ENCODE results near the gene ADAD1.

The ADAD1 gene

DNA sequence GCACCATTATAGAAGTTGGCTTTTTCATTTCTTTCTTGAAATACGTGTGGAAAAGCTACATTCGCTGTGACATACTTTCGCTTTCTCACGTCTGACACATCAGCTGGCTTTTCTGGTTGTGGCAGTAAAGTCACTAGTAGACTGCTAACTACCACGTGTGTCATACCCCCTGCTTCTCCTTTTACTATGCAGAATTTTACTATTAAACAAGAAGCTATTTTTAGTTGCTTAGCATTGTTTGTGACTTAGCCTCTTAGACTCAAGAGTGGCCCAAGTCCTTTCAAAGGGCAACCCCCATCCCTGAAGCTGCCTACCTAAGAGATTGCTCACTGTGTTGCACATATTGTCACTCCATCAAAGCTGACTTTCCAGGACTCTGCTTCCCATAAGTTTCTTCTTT, 79.8 kb downstream of the ADAD1 start:
- TF ChIP-seq, protein P1, sequence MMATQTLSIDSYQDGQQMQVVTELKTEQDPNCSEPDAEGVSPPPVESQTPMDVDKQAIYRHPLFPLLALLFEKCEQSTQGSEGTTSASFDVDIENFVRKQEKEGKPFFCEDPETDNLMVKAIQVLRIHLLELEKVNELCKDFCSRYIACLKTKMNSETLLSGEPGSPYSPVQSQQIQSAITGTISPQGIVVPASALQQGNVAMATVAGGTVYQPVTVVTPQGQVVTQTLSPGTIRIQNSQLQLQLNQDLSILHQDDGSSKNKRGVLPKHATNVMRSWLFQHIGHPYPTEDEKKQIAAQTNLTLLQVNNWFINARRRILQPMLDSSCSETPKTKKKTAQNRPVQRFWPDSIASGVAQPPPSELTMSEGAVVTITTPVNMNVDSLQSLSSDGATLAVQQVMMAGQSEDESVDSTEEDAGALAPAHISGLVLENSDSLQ (IDR thresholded peaks at IDR 0.05): no peak
- TF ChIP-seq FOXK2 (IDR thresholded peaks at IDR 0.05) (no peak), CTBP1 (IDR thresholded peaks at IDR 0.05; ENCODE audit: borderline replicate concordance) (no peak), SUZ12 (IDR thresholded peaks at IDR 0.05) (no peak), NFRKB (IDR thresholded peaks at IDR 0.05) (no peak), FOXA1 (IDR thresholded peaks at IDR 0.05) (no peak), FOXM1 (IDR thresholded peaks at IDR 0.05; ENCODE audit: borderline replicate concordance) (no peak), BHLHE40 (IDR thresholded peaks at IDR 0.05; ENCODE audit: borderline replicate concordance) (no peak), ZNF384 (IDR thresholded peaks at IDR 0.05) (no peak), TARDBP (IDR thresholded peaks at IDR 0.05) (no peak), ELF4 (IDR thresholded peaks at IDR 0.05) (no peak)
- POLR2A ChIA-PET: no interaction called here
- CTCF ChIA-PET: no interaction called here
- no peak for DNase-seq (ENCODE audit: extremely low spot score)

DNA sequence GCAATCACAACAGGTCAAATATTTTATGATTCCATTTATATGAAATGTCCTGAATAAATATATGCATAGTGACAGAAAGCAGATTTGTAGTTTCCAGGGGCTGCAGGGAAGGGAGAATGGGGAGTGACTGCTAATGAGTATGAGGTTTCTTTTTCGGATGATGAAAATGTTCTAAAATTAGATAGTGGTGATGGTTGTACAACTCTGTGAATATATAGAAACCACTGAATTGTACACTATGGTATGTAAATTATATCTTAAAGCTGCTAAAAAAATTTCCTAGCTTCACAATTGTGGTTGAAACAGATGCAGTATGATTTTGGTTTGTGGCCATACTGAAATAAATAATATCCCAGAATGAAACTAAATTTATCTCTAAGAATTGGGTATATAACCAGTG, 90.6 kb downstream of the ADAD1 start:
- POLR2A ChIA-PET: no interaction called here
- DNase-seq (ENCODE audit: extremely low spot score): no peak
- TF ChIP-seq CTBP1 (IDR thresholded peaks at IDR 0.05; ENCODE audit: borderline replicate concordance): no peak
- TF ChIP-seq, protein P1 (IDR thresholded peaks at IDR 0.05): no peak
- TF ChIP-seq SUZ12 (IDR thresholded peaks at IDR 0.05): no peak
- TF ChIP-seq ZNF384 (IDR thresholded peaks at IDR 0.05): no peak
- TF ChIP-seq FOXK2 (IDR thresholded peaks at IDR 0.05): no peak
- TF ChIP-seq L3MBTL2 (conservative IDR thresholded peaks at IDR 0.05): no peak
- TF ChIP-seq TARDBP (IDR thresholded peaks at IDR 0.05): no peak
- no peak for TF ChIP-seq LEF1 (IDR thresholded peaks at IDR 0.05; ENCODE audit: borderline replicate concordance)
- TF ChIP-seq NFRKB (IDR thresholded peaks at IDR 0.05): no peak
- TF ChIP-seq BHLHE40 (IDR thresholded peaks at IDR 0.05; ENCODE audit: borderline replicate concordance): no peak
- TF ChIP-seq ELF4 (IDR thresholded peaks at IDR 0.05): no peak
- TF ChIP-seq HDGF (IDR thresholded peaks at IDR 0.05; ENCODE audit: borderline replicate concordance): no peak
- no peak for TF ChIP-seq ARNT (IDR thresholded peaks at IDR 0.05)
- no peak for TF ChIP-seq SP1 (IDR thresholded peaks at IDR 0.05)
- TF ChIP-seq FOXA1 (IDR thresholded peaks at IDR 0.05): no peak
- TF ChIP-seq FOXM1 (IDR thresholded peaks at IDR 0.05; ENCODE audit: borderline replicate concordance): no peak
- CTCF ChIA-PET: interaction anchor here (0.6 kb wide), 1 partner anchor 24 kb away, joined by 3 read pairs; no protein-coding TSS in a partner anchor

GRCh38 chr4:122475233-122475632, 96.4 kb downstream of the ADAD1 start:
- POLR2A ChIA-PET: no interaction called here
- TF ChIP-seq BHLHE40 (IDR thresholded peaks at IDR 0.05; ENCODE audit: borderline replicate concordance) (no peak), HDGF (IDR thresholded peaks at IDR 0.05; ENCODE audit: borderline replicate concordance) (no peak), ELF4 (IDR thresholded peaks at IDR 0.05) (no peak), FOXA1 (IDR thresholded peaks at IDR 0.05) (no peak), ARNT (IDR thresholded peaks at IDR 0.05) (no peak), LEF1 (IDR thresholded peaks at IDR 0.05; ENCODE audit: borderline replicate concordance) (no peak), CTBP1 (IDR thresholded peaks at IDR 0.05; ENCODE audit: borderline replicate concordance) (no peak), ZNF384 (IDR thresholded peaks at IDR 0.05) (no peak), L3MBTL2 (conservative IDR thresholded peaks at IDR 0.05) (no peak), TARDBP (IDR thresholded peaks at IDR 0.05) (no peak)
- TF ChIP-seq, protein P1 (IDR thresholded peaks at IDR 0.05): no peak
- DNase-seq (ENCODE audit: extremely low spot score): no peak
- CTCF ChIA-PET: no interaction called here

GRCh38 chr4:122476126-122476525, 97.3 kb downstream of the ADAD1 start:
- TF ChIP-seq CTBP1 (IDR thresholded peaks at IDR 0.05; ENCODE audit: borderline replicate concordance) (no peak), FOXK2 (IDR thresholded peaks at IDR 0.05) (no peak), L3MBTL2 (conservative IDR thresholded peaks at IDR 0.05) (no peak), ELF4 (IDR thresholded peaks at IDR 0.05) (no peak), BHLHE40 (IDR thresholded peaks at IDR 0.05; ENCODE audit: borderline replicate concordance) (no peak), FOXM1 (IDR thresholded peaks at IDR 0.05; ENCODE audit: borderline replicate concordance) (no peak), LEF1 (IDR thresholded peaks at IDR 0.05; ENCODE audit: borderline replicate concordance) (no peak), SP1 (IDR thresholded peaks at IDR 0.05) (no peak), SUZ12 (IDR thresholded peaks at IDR 0.05) (no peak), FOXA1 (IDR thresholded peaks at IDR 0.05) (no peak), HDGF (IDR thresholded peaks at IDR 0.05; ENCODE audit: borderline replicate concordance) (no peak)
- TF ChIP-seq, protein P1 (IDR thresholded peaks at IDR 0.05): no peak
- DNase-seq (ENCODE audit: extremely low spot score): no peak
- ChIA-PET CTCF (no interaction called here), POLR2A (no interaction called here)

DNA sequence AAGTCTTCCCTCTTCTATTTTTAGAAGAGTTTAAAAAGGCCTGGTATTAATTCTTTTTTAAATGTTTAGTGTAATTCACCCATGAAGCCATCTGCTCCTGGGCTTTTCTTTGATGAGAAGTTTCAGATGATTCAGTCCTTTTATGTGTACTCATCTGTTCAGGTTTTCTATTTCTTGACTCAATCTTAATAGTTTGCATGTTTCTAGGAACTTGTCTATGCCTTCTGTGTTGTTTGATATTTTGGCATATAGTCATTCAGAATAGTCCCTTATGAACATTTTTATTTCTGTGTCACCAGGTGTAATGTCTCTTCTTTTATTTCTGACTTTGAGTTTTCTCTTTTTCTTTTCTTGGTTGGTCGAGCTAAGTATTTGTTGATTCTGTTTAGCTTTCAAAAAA, 97.9 kb downstream of the ADAD1 start:
- CTCF ChIA-PET: no interaction called here
- no peak for TF ChIP-seq ZNF384 (IDR thresholded peaks at IDR 0.05)
- no peak for TF ChIP-seq NFRKB (IDR thresholded peaks at IDR 0.05)
- no peak for TF ChIP-seq TARDBP (IDR thresholded peaks at IDR 0.05)
- no peak for TF ChIP-seq ELF4 (IDR thresholded peaks at IDR 0.05)
- no peak for TF ChIP-seq L3MBTL2 (conservative IDR thresholded peaks at IDR 0.05)
- TF ChIP-seq FOXM1 (IDR thresholded peaks at IDR 0.05; ENCODE audit: borderline replicate concordance): no peak
- no peak for TF ChIP-seq CTBP1 (IDR thresholded peaks at IDR 0.05; ENCODE audit: borderline replicate concordance)
- no peak for TF ChIP-seq HDGF (IDR thresholded peaks at IDR 0.05; ENCODE audit: borderline replicate concordance)
- TF ChIP-seq FOXK2 (IDR thresholded peaks at IDR 0.05): no peak
- TF ChIP-seq BHLHE40 (IDR thresholded peaks at IDR 0.05; ENCODE audit: borderline replicate concordance): no peak
- no peak for TF ChIP-seq SP1 (IDR thresholded peaks at IDR 0.05)
- TF ChIP-seq, protein P1 (IDR thresholded peaks at IDR 0.05): no peak
- TF ChIP-seq SUZ12 (IDR thresholded peaks at IDR 0.05): no peak
- no peak for TF ChIP-seq ARNT (IDR thresholded peaks at IDR 0.05)
- no peak for TF ChIP-seq FOXA1 (IDR thresholded peaks at IDR 0.05)
- TF ChIP-seq LEF1 (IDR thresholded peaks at IDR 0.05; ENCODE audit: borderline replicate concordance): no peak
- DNase-seq (ENCODE audit: extremely low spot score): no peak
- POLR2A ChIA-PET: no interaction called here
